DND-41 (cell line): ENCODE results near the gene KSR2.

Source experiments
- CTCF ChIP-seq: IDR thresholded peaks from 2 replicates; pipeline ENCODE4 v1.5.1; 2012; ENCODE audit warnings: borderline replicate concordance, low read length, moderate library complexity, mild to moderate bottlenecking; ENCODE audit not compliant: poor library complexity, severe bottlenecking; ENCODE audit errors: extremely low read depth
- EZH2 ChIP-seq: IDR thresholded peaks from 3 replicates; pipeline ENCODE4 v1.6.1; 2012; ENCODE audit warnings: borderline replicate concordance, low read depth, mild to moderate bottlenecking, moderate library complexity, low read length, inconsistent platforms; ENCODE audit not compliant: severe bottlenecking

- TF ChIP-seq CTCF: no peak
- no peak for TF ChIP-seq EZH2
Measured at GRCh38 chr12:117555889-117556288, 412.9 kb downstream of the KSR2 start.
